Choroid plexus epithelial cell (primary cell): ENCODE data around the gene IL17B.

ENCODE experiments used
- DNase-seq: peaks from one replicate; pipeline ENCODE4 v3.0.0-alpha.2; 2010; ENCODE audit warnings: low read depth
- H3K4me3 ChIP-seq: 2 replicates; pipeline ENCODE4 v1.5.1; 2011; ENCODE audit warnings: low read depth, mild to moderate bottlenecking, control low read depth, low read length, moderate library complexity
- CTCF ChIP-seq: conservative IDR thresholded peaks from 2 replicates; pipeline ENCODE4 v1.5.1; 2011; ENCODE audit warnings: low read depth, mild to moderate bottlenecking, control low read depth, inconsistent platforms, low read length, moderate library complexity

Gene IL17B

GRCh38 chr5:149367972-149368645 lies 11.0 kb downstream of the IL17B start:
- no peak for DNase-seq
- TF ChIP-seq CTCF, result no peak
- no peak overlapping the region for H3K4me3 ChIP-seq

- DNase-seq, result peak; percentile 82
- peak; percentile 88 for TF ChIP-seq CTCF
Observed at GRCh38 chr5:149367249-149367971, 11.7 kb downstream of the IL17B start.

GRCh38 chr5:149366169-149366729 lies 12.8 kb downstream of the IL17B start:
- DNase-seq, result no peak
- no peak overlapping the region for H3K4me3 ChIP-seq
- TF ChIP-seq CTCF, result no peak

More at GRCh38 chr5:149367249-149367971, 11.7 kb downstream of the IL17B start:
- no peak overlapping the region for H3K4me3 ChIP-seq

GRCh38 chr5:149365418-149365817 lies 13.7 kb downstream of the IL17B start:
- H3K4me3 ChIP-seq, result no peak overlapping the region
- no peak for DNase-seq
- TF ChIP-seq CTCF, result no peak

- no peak overlapping the region for H3K4me3 ChIP-seq
- DNase-seq, result no peak
- no peak for TF ChIP-seq CTCF
Observed at GRCh38 chr5:149364719-149365118, 14.4 kb downstream of the IL17B start.

- DNase-seq, result no peak
- H3K4me3 ChIP-seq, result no peak overlapping the region
- TF ChIP-seq CTCF, result no peak
Observed at GRCh38 chr5:149363936-149364335, 15.2 kb downstream of the IL17B start.

- TF ChIP-seq CTCF, result no peak
- DNase-seq, result no peak
- no peak overlapping the region for H3K4me3 ChIP-seq
Observed at GRCh38 chr5:149363358-149363757, 15.7 kb downstream of the IL17B start.
